Measurements from ENCODE around the gene TXLNB. TPM values are rescaled to one million over a fixed set of nuclear protein-coding genes. Genes with fewer than 3 reads are reported as not detected.

TXLNB gene
- total RNA-seq, 1 donor from 2014 or later: not detected

- Mint-ChIP-seq H3K4me1 (ENCODE audit: low read depth) (no peaks in the 10 kb centered on the region), H3K27ac (no peak overlapping the region), H3K27me3 (peaks cover 7% of the 10 kb centered on the region), H3K36me3 (ENCODE audit: insufficient read depth) (no peaks in the 10 kb centered on the region), H3K4me3 (ENCODE audit: low read depth) (no peak overlapping the region), H3K9me3 (ENCODE audit: low read depth) (no peaks in the 10 kb centered on the region)
- no peak for DNase-seq (ENCODE audit: low spot score, unreplicated experiment)
- TF ChIP-seq CTCF (IDR thresholded peaks at IDR 0.05; ENCODE audit: unreplicated experiment): no peak
These were observed 34.5 kb downstream of the TXLNB start for GRCh38 chr6:139257291-139257690.

- no peaks in the 10 kb centered on the region for H3K9me3 Mint-ChIP-seq (ENCODE audit: low read depth)
- H3K4me1 Mint-ChIP-seq (ENCODE audit: low read depth): no peaks in the 10 kb centered on the region
- H3K36me3 Mint-ChIP-seq (ENCODE audit: insufficient read depth): no peaks in the 10 kb centered on the region
- DNase-seq (ENCODE audit: low spot score, unreplicated experiment): no peak
- H3K4me3 Mint-ChIP-seq (ENCODE audit: low read depth): no peak overlapping the region
- H3K27me3 Mint-ChIP-seq: peaks cover 7% of the 10 kb centered on the region
- no peak for TF ChIP-seq CTCF (IDR thresholded peaks at IDR 0.05; ENCODE audit: unreplicated experiment)
- no peak overlapping the region for H3K27ac Mint-ChIP-seq
These were observed 35.7 kb downstream of the TXLNB start for GRCh38 chr6:139256087-139256486.

GRCh38 chr6:139254196-139254595 is 37.6 kb downstream of the TXLNB start:
- Mint-ChIP-seq H3K27me3 (peaks cover 5% of the 10 kb centered on the region), H3K36me3 (ENCODE audit: insufficient read depth) (no peaks in the 10 kb centered on the region), H3K9me3 (ENCODE audit: low read depth) (no peaks in the 10 kb centered on the region), H3K27ac (no peak overlapping the region), H3K4me1 (ENCODE audit: low read depth) (no peaks in the 10 kb centered on the region), H3K4me3 (ENCODE audit: low read depth) (no peak overlapping the region)
- TF ChIP-seq CTCF (IDR thresholded peaks at IDR 0.05; ENCODE audit: unreplicated experiment): no peak
- no peak for DNase-seq (ENCODE audit: low spot score, unreplicated experiment)

- no peak for TF ChIP-seq CTCF (IDR thresholded peaks at IDR 0.05; ENCODE audit: unreplicated experiment)
- no peak overlapping the region for H3K27ac Mint-ChIP-seq
- no peaks in the 10 kb centered on the region for H3K4me1 Mint-ChIP-seq (ENCODE audit: low read depth)
- H3K36me3 Mint-ChIP-seq (ENCODE audit: insufficient read depth): no peaks in the 10 kb centered on the region
- H3K9me3 Mint-ChIP-seq (ENCODE audit: low read depth): no peaks in the 10 kb centered on the region
- DNase-seq (ENCODE audit: low spot score, unreplicated experiment): no peak
- no peaks in the 10 kb centered on the region for H3K27me3 Mint-ChIP-seq
- H3K4me3 Mint-ChIP-seq (ENCODE audit: low read depth): no peak overlapping the region
These were observed 38.1 kb downstream of the TXLNB start for GRCh38 chr6:139253656-139254055.

- Mint-ChIP-seq H3K27ac (no peak overlapping the region), H3K36me3 (ENCODE audit: insufficient read depth) (no peaks in the 10 kb centered on the region), H3K4me3 (ENCODE audit: low read depth) (no peak overlapping the region), H3K9me3 (ENCODE audit: low read depth) (no peaks in the 10 kb centered on the region), H3K27me3 (no peaks in the 10 kb centered on the region), H3K4me1 (ENCODE audit: low read depth) (no peaks in the 10 kb centered on the region)
- TF ChIP-seq CTCF (IDR thresholded peaks at IDR 0.05; ENCODE audit: unreplicated experiment): no peak
- DNase-seq (ENCODE audit: low spot score, unreplicated experiment): no peak
These were observed 40.0 kb downstream of the TXLNB start for GRCh38 chr6:139251691-139252390.
